CD4-positive, alpha-beta T cell treated with Interleukin-12 subunit alpha and Interleukin-12 subunit beta, for 1 hour (primary cell): ENCODE results near the gene OTOGL.

Source experiments
- DNase-seq: peaks from one replicate; pipeline ENCODE4 v3.0.0-alpha.2; 2020

OTOGL gene

GRCh38 chr12:80099259-80099658, at the start of gene OTOGL:
TSS of gene OTOGL (plus strand) at chr12:80099537. CDS start at chr12:80209432, 109,895 bp downstream.
- no peak for DNase-seq

GRCh38 chr12:80050236-80050635, 49.1 kb upstream of the OTOGL start:
- DNase-seq, result no peak

- DNase-seq, result no peak
Measured at GRCh38 chr12:80053051-80053790, 46.1 kb upstream of the OTOGL start.

GRCh38 chr12:80056232-80056631, 43.1 kb upstream of the OTOGL start:
- DNase-seq, result no peak

GRCh38 chr12:80056845-80057244, 42.5 kb upstream of the OTOGL start:
- DNase-seq, result no peak

GRCh38 chr12:80058586-80058985, 40.8 kb upstream of the OTOGL start:
- no peak for DNase-seq

GRCh38 chr12:80059102-80059501, 40.2 kb upstream of the OTOGL start:
- no peak for DNase-seq

- no peak for DNase-seq
Measured at GRCh38 chr12:80059875-80060274, 39.5 kb upstream of the OTOGL start.

GRCh38 chr12:80064269-80064668, 35.1 kb upstream of the OTOGL start:
- no peak for DNase-seq

- DNase-seq, result no peak
Measured at GRCh38 chr12:80064951-80065350, 34.4 kb upstream of the OTOGL start.

- no peak for DNase-seq
Measured at GRCh38 chr12:80068173-80068572, 31.2 kb upstream of the OTOGL start.

GRCh38 chr12:80083892-80084614, 15.3 kb upstream of the OTOGL start:
- DNase-seq, result peak; percentile 72

GRCh38 chr12:80086025-80086424, 13.3 kb upstream of the OTOGL start:
- DNase-seq, result no peak

- no peak for DNase-seq
Measured at GRCh38 chr12:80087486-80088213, 11.7 kb upstream of the OTOGL start.

- DNase-seq, result no peak
Measured at GRCh38 chr12:80100591-80100990, 1.3 kb downstream of the OTOGL start.

- no peak for DNase-seq
Measured at GRCh38 chr12:80101126-80101525, 1.8 kb downstream of the OTOGL start.

- no peak for DNase-seq
Measured at GRCh38 chr12:80107221-80107620, 7.9 kb downstream of the OTOGL start.

GRCh38 chr12:80116735-80117134, 17.4 kb downstream of the OTOGL start:
- no peak for DNase-seq

- DNase-seq, result no peak
Measured at GRCh38 chr12:80118565-80119324, 19.4 kb downstream of the OTOGL start.

GRCh38 chr12:80120994-80121393, 21.7 kb downstream of the OTOGL start:
- no peak for DNase-seq

- no peak for DNase-seq
Measured at GRCh38 chr12:80121661-80122060, 22.3 kb downstream of the OTOGL start.

GRCh38 chr12:80129895-80130530, 30.7 kb downstream of the OTOGL start:
- DNase-seq, result no peak
